Myocyte (in vitro differentiated cells): ENCODE data around the gene C16orf95. TPM values are rescaled to one million over a fixed set of nuclear protein-coding genes. Genes with fewer than 3 reads are reported as not detected.
"Not testable (repeated sequence)": the region's sequence is repeated elsewhere in the genome, so short reads cannot be mapped to it uniquely, and the experiment has no call there.

Source experiments
- DNase-seq: peaks from one replicate; pipeline ENCODE4 v3.0.0-alpha.2; 2012; ENCODE audit warnings: low read depth
- total RNA-seq: library from RNA; depleted of rRNA; stranded (reverse); fragments of >200 nt; gene quantifications from 2 replicates; pipeline ENCODE4 v1.2.3, GENCODE V29; 2014

C16orf95 gene
- total RNA-seq, 1 donor from 2014 or later, result 2.9 TPM

DNA sequence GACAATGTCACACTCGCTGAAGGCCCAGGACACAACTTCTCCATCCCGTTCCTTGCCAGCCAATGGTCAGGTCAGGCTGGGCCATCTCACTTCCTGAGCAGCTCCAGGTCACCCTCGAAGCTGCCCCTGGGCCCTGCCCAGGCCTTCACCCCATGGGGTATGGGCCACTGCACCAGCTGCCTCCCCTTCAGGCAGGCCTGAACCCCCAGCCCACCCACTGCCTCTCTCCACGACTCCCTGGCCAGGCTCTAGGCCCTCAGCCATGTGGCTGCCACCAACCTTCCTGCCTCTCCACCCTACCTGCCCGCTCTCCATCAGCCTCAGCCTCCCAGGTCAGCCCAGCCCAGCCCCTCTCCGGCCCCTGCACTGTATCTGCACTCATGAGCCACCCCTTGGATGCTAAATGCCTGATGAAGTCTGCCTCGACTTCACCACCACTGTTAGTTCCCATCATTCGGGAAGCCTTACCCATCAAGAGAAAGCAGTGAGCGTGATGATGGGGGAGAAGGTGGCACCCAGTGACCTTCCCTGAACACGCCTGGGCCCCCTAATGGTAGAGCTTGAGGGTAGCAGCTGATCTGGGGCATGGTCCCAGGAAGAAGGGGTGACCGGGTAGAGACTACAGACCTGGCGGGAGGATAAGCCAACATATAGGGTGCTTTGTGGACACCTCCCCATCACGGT, 30.9 kb upstream of the C16orf95 start:
- no peak for DNase-seq

DNA sequence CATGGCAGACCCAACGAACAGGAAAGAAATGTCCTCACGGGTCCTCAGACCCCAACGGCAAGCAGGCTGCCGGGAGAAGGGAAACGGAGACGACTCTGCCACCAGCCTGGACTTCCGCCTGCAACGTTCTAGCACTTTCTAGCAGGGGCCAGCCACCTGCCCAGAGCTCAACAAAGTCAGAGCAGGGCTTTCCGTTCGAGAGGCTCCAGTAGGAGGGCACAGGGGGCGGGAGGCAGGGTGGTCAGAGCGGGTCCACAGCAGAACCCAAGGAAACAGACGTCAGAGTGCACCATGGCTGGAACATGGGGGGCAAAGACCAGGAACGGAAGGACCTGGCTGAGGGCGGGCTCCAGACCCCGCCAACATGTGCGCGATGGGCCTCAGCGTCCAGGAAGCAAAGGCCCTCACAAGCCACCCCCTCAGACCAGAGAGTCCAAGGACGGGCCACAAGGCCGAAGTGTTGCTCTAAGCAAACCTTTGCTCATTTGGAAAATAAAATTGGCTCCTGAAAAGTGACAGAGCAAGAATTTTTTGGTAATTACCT, 29.4 kb upstream of the C16orf95 start:
- no peak for DNase-seq

DNA sequence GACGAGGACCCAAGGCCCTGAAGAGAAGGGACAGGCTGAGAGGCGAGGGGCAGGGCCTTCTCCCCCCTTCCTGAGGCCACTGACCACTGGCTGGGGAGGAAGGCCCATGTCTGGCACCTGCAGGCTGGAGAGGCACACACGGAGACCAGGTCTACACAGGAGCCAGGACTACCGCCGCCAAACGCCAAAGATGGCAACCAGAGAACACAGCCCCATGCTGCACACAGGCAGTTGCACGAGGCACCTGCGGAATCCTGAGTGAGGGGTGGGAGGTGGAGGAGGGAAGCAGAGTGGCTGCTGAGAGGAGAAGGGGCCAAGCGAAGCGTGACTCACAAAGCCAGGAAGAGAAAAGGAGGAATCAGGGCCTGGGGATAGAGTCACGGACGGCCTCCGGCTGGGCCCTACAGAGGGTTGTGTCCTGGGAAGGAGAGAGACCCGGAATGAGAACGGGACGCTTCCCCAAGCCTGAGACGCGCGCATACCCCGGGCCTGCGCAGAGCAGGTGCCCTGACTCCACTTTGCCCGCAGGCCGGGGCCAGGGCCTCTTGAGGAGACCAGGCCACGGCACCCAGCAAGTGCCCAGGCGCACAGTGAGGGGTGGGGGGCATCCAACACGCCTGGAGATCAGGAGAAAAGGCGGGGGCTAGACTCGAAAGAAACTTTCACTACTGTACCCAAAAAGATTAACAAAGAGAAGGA, 28.7 kb upstream of the C16orf95 start:
- DNase-seq, result no peak

DNA sequence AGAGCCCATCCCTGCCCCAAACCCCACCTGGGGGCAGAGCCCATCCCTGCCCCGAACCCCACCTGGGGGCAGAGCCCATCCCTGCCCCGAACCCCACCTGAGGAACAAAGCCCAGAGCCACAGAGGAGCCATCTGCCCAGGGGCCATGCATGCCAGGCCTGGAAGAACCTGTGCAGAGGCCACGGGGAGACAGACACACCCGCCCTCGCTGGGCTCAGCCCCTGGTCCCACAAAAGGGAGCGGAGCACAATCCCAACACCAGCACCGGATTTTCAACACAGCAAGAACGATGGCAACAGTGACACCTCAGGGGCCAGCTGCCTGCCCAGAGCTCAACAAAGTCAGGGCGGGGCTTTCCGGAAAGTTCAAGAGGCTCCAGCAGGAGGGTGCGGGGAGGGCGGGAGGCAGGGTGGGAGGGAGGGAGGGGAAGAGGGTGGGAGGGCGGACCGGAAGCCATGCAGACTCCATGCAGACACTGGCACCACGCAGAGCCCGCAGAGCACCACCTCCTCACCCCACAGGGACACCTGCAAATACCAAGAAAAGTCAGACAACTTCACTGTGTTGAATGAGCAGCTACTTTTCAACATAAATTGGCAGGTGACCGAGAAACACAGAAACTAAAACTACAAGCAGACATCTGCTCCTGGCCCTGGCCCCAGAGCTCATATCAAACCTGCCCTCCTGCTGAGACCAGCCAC, 27.9 kb upstream of the C16orf95 start:
- DNase-seq, result no peak

DNA sequence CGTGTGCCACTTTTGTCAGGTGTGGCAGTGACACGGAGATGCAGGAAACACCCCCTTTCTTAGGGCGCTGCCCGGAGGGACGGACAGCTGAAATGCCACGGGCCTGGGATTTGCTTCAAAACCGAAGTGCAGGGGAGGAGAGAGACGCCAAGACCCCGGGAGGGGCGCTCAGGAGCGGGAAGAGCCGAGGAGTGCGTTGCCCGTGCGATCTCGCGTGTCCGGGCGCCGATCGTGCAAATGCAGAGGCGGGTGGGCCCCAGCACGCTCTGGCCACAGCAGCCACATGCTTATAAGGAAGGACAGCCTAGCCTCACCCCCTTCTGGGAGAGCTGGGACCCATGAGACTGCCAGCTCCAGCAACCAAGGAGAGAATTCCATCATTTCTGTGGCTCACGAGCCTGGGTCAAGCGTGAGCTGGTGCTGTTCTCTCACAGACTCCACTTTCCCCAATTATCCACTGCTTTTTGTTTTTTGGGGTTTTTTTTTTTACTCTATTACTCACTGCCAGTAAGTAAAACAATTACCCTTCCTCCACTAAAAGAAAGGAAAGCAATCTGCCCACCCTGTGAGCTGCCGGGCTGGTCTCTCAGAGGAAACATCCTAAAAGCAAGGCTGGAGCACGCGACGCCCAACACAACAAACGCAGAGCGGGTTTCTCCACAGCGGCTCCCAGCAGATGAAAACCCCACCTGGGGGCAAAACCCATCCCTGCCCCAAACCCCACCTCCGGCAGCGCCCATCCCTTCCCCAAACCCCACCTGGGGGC, 27.2 kb upstream of the C16orf95 start:
- DNase-seq, result no peak

DNA sequence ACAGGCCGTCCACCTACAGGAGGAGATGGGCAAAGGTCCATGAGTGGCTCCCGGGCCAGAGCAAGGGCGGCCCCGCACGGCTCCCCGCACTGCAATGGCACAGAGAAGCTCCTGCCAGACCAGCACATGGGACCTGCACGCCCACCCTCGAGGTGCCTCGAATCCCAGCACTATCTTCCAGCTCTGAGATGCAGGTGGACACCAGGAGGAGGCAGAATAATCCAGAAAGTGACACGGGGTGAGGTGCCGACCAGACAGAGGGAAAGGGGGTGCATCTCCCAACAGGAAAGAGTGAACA, 26.5 kb upstream of the C16orf95 start:
- no peak for DNase-seq

DNA sequence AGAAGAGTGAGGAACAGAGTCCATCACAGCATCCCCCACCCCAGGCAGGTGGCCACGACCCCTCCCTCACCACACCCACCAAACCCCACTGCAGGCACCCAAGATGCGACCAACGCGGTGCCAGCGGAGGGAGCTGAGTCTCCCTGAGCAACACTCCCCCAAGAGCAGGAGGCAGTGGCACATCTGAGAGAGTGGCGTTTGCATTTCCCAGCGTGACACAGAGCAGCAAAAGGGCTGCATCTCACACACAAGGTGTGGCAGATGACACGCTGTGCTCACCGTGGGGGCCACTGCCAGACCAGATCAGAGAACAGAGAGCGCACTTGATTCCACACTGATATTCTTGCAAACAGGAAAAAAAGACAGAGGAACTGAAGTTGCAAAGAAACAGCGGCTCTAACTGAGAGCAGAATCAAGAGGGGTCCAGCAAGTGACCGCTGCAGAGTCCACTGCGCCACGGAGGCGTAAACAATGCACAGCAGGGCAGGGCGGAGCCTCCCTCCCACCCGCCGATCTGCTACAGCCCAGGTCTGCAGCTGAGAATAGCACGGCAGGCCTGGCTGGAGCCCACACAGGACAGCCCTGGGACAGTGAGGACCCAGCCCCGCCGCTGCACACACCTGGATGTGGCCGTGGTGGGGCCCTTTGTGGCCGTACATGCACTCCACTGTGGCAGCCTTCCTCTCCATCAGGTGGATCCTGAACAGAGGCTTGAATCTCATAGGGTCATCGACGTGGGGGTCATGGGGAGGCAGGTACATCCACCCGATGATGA, 26.0 kb upstream of the C16orf95 start:
- no peak for DNase-seq

DNA sequence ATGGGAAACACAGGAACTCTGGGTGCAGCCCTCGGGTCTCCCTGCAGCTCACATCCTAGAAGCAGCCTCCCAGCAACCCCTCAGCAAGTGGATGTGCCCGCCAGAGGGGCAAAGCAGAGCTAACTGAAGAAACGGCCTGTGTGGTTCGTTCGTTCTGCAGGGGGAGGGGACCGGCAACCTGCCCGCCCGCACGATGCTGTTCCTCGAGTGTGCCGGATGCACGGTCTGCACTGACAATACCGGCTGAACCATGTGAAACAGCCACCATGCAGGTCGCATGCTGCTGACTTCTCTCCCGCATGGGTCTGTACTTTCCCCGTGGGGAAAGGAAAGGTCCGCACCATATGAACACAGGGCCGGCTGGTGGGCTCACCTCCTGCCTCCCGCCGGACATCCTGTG, 25.3 kb upstream of the C16orf95 start:
- no peak for DNase-seq

DNA sequence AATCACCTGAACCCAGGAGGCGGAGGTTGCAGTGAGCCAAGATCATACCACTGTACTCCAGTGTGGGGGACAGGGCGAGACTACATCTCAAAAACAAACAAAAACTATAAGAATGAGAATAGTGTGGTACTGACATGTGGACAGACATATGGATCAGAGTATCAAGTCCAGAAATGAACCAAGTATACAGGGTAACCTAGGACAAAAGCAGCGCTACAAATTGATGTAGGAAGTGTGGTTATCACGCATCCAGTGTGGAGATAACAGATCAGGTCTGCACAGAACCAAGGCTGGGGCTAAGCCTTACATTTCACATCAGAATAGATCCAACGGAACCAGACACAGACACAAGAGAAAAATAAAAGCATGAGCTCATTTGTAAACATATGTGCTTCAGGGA, 23.0 kb upstream of the C16orf95 start:
- DNase-seq, result no peak

DNA sequence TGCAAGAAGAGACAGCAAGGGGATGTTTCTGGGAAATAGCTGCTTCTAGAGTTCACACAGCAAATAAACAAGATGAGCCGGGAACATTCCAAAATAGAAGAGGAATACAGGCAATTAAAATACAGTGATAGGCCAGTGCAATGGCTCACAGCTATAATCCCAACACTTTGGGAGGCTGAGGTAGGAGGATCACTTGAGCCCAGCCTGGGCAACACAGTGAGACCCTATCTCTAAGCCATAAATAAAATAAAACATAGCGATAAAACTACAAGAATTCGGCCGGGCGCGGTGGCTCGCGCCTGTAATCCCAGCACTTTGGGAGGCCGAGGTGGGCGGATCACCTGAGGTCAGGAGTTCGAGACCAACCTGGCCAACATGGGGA, 22.5 kb upstream of the C16orf95 start:
- DNase-seq, result not testable (repeated sequence)

DNA sequence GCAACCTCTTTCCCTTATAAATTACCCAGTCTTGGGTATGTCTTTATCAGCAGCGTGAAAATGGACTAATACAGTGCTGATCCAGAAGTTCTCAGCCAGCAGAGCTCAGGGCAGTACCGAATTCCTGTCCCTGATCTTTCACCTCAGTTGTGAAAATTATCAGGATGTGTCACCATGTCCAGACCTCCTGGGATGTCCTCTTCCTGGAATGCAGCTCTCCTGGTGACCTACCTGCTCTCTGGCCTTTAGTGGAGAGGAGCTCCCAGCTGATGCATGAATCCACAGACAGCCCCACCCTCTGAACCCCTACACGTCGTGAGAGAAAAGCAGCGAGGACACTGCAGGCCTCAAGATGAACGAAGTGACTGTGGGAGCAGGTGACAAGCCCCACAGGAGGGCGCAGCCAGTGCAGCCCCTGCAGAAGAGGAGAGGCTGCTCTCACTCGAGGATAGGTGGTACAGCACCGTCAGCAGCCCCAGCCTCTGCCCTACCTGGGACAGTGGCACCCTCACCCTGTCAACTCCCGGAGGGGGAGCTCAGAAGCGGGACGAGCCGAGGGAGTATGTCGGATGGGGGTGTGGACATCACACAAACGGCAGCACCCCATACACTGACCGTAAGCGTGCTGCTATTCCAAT, 22.0 kb upstream of the C16orf95 start:
- DNase-seq, result no peak

DNA sequence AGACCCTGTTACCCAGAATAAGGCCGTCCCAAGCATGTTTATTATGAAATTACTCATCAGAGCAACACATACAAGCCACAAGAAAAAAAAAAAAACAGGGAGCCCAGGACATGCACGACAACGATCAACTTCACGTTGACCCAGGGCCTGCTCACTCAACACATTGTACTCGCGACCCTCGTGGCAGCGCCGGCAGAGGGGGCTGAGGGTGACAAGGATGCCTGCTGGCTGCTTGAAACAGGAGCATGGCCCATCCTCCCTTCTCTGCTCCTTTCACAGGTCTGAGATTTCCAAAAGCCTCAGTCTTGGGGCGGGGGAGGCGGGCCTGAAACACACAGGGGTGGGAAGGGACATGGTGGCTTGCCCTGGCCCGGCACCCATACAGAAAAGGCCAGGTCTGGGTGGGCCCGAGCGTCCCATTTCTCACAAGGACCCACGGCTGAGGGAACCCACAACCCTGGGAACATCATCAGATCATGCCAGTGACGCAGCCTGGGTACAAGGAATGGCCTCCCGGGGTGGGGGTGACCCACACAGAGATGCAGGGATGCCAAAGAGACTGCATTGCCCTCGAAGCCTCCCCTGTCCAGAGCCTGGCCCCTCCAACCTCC, 21.1 kb upstream of the C16orf95 start:
- DNase-seq, result no peak

DNA sequence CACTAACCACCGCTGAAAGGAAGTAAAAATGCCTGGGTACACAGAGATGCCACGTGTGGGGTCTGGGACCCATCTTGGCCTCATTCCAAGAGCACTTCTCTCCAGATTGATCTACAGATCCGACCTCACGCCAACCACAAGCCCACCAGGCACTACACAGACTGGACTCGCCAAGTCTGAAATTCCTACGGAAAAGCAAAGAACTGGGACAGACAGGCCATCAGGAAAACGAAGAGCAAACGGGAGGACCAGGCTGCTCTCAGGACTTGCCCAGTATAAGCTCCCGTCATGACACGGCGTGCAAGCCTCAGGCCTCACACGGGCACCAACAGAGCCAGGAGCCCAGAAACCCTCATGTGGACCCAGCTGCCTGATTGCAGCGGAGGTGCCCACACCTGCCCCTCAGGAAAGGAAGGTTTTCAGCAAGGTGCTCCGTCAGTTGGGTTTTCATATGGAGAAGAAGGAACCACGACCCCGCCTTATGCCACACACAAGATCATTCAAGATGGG, 20.1 kb upstream of the C16orf95 start:
- DNase-seq, result no peak

DNA sequence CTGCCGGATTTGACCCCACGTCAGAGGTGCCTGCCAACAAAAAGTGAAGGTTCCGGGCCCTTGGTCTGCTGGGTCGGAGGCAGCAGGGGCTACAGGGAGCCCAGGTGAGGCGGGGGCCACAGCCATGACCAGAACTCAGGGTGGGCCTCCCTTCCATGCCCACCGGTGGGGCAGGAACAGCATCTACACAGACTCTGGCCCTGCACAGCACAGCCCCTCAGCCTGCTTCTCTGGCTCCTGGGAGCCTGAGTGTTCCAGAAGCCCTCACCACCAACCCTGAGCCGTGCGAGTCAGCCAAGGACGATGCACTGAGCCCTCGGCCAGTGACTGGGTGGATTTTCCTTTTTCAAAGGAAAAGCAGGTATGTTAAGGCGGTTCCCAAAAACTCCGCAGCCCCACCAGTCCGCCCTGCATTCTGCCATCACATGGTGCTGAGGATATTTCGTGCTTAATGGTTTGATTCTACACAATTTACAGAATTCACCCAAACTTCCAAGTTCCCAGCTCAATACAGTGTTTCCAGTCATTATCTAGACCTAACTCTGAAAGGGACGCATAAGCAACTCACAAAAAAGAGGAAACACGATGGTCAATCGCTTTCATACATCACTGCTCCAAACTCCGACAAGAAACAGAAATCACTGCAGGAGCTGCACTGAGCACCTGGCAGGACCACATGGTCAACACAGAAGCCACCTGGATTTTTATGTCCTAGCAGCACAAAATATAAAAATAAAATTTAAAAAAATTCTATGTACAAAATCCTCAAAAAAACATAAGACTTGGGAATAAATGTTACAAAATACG, 19.4 kb upstream of the C16orf95 start:
- no peak for DNase-seq

DNA sequence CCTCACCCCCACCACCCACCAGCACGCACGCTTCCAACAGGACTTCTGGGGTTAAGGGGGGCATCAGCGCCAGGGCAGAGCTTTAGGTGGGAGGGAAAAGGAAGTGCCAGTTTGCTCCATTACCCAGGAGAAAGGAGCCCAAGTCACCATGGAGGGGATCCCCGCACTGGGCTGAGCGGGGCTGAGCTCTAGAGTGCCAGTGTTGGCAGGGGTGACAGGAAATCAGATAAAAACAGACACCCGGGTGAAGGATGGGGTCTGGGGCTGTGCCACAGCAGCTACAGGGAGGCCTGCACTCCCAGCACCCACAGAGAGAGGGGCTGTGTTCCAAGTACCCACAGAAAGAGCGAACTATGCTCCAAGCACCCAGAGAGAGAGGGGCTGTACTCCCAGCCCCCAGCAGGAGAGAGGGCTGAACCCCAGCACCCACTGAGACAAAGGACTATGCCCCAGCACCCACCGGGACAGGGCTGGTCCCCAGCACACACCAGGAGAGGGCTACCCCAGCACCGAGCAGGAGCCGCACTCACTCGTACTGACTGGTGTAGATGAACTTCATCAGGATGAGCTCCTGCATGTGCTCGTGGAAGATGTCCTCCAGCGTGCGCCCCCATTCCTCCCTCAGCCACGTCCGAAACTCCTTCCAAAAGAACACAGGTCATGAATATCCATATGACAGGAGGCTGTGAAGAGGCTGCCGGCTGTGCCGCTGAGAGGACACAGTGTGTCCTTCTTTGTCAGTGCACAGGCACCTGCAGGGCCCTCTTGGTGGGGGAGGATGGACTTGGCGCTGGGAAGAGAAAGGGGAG, 18.6 kb upstream of the C16orf95 start:
- no peak for DNase-seq

DNA sequence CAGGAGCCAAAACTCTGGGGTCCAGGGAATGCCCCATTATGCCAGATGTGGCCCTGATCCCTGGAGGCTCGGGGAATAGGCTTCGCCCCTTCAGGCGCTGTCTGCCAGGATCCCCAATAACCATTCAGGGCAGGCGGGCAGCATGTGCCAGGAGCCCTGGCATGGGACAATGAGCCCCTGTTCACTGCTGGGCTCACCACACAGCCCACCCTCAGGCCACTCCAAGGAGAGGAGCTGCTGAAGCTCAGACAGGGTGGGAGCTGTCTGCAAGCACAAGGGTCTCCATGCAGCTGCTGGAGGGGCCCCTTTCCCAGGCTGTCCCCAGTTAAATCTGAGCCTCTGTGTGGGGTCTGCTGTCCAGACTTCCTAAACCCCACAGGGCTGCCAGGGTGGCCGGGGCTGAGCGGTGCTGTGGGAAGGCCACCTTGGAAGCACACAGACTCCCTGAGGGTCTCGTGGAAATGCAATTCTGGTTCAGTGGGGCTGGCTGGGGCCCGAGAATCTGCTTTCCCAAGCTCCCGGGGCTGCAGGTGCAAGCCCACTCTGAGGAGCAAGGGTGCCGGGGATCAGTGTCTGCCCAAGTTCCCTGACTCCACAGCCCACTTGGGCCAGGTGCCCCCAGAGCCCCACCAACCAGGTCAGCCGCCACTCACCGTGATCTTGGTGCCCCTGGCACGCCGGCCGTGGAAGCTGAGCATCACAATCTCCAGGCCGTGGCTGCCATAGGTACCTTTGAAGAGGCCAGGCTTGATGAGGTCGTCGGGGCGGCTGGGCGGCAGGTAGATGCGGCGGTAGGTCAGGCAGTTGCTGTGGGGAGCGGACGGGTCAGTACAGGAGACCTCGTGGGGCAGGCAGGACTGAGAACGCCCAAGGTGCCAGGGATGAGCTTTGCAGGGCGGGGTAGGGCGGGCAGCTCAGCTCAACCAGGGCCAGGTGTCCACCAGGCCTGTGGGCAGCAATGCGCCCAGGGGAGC, 17.7 kb upstream of the C16orf95 start:
- DNase-seq, result no peak
